OCI-LY3 (cell line): Measurements from ENCODE around the gene LILRA2.

ENCODE experiments used
- EZH2phosphoT487 ChIP-seq: fragments of 200-600 bp; shearing (Covaris generic); IDR thresholded peaks from 2 replicates; pipeline ENCODE4 v1.6.1; 2018; ENCODE audit warnings: antibody characterized with exemption, mixed run types, low read depth
- TF ChIP-seq, protein P1 (sequence below): fragments of 200-600, 300-600 bp; sonication (generic); IDR thresholded peaks from 2 replicates; pipeline ENCODE4 v1.5.1; 2014; ENCODE audit warnings: antibody characterized with exemption, low read length, low read depth

DNA sequence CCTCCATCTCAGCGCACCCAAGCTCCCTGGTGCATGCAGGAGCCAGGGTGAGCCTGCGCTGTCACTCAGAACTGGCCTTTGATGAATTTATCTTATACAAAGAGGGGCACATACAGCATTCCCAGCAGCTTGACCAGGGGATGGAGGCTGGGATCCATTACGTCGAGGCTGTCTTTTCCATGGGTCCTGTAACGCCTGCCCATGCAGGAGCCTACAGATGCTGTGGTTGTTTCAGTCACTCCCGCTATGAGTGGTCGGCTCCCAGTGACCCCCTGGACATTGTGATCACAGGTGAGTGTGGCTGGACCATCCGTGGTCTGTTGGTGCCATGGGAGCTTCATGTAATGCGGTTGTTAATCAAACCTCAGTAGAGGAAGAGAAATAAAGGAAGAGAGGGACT, 38.0 kb upstream of the LILRA2 start:
- TF ChIP-seq, protein P1, sequence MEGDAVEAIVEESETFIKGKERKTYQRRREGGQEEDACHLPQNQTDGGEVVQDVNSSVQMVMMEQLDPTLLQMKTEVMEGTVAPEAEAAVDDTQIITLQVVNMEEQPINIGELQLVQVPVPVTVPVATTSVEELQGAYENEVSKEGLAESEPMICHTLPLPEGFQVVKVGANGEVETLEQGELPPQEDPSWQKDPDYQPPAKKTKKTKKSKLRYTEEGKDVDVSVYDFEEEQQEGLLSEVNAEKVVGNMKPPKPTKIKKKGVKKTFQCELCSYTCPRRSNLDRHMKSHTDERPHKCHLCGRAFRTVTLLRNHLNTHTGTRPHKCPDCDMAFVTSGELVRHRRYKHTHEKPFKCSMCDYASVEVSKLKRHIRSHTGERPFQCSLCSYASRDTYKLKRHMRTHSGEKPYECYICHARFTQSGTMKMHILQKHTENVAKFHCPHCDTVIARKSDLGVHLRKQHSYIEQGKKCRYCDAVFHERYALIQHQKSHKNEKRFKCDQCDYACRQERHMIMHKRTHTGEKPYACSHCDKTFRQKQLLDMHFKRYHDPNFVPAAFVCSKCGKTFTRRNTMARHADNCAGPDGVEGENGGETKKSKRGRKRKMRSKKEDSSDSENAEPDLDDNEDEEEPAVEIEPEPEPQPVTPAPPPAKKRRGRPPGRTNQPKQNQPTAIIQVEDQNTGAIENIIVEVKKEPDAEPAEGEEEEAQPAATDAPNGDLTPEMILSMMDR = no peak
- no peak for TF ChIP-seq EZH2phosphoT487
